Renal cortical epithelial cell (primary cell): Measurements from ENCODE around the gene IGFLR1. TPM values are rescaled to one million over a fixed set of nuclear protein-coding genes. Genes with fewer than 3 reads are reported as not detected.

ENCODE experiments used
- DNase-seq: peaks from one replicate; pipeline ENCODE4 v3.0.0-alpha.2; 2011; ENCODE audit warnings: low read depth
- total RNA-seq: library from RNA; depleted of rRNA; stranded (reverse); fragments of >200 nt; gene quantifications from 2 replicates; pipeline ENCODE4 v1.2.3, GENCODE V29; 2014

IGFLR1 gene
- total RNA-seq, result 0.52 and 1.8 TPM in 2 replicates

- DNase-seq, result no peak
Observed at GRCh38 chr19:35742121-35742724, at the start of gene IGFLR1. TSS of gene IGFLR1 (minus strand) at chr19:35742452. CDS start at chr19:35741180, 1,272 bp downstream.

GRCh38 chr19:35791814-35792279 lies 49.6 kb upstream of the IGFLR1 start:
- no peak for DNase-seq

GRCh38 chr19:35790981-35791813 lies 48.9 kb upstream of the IGFLR1 start:
- no peak for DNase-seq

GRCh38 chr19:35789978-35790944 lies 48.0 kb upstream of the IGFLR1 start:
- no peak for DNase-seq

- DNase-seq, result no peak
Observed at GRCh38 chr19:35789195-35789977, 47.1 kb upstream of the IGFLR1 start.

- DNase-seq, result no peak
Observed at GRCh38 chr19:35788205-35788960, 46.1 kb upstream of the IGFLR1 start.

- DNase-seq, result no peak
Observed at GRCh38 chr19:35787227-35787799, 45.1 kb upstream of the IGFLR1 start.

- DNase-seq, result no peak
Observed at GRCh38 chr19:35786299-35787160, 44.3 kb upstream of the IGFLR1 start.

- no peak for DNase-seq
Observed at GRCh38 chr19:35785339-35785627, 43.0 kb upstream of the IGFLR1 start.

GRCh38 chr19:35784503-35785338 lies 42.5 kb upstream of the IGFLR1 start:
- DNase-seq, result no peak

GRCh38 chr19:35783469-35784434 lies 41.5 kb upstream of the IGFLR1 start:
- no peak for DNase-seq

- no peak for DNase-seq
Observed at GRCh38 chr19:35782589-35782988, 40.3 kb upstream of the IGFLR1 start.

GRCh38 chr19:35781650-35782049 lies 39.4 kb upstream of the IGFLR1 start:
- DNase-seq, result no peak

- DNase-seq, result no peak
Observed at GRCh38 chr19:35780717-35781116, 38.5 kb upstream of the IGFLR1 start.

GRCh38 chr19:35780058-35780457 lies 37.8 kb upstream of the IGFLR1 start:
- no peak for DNase-seq

- DNase-seq, result no peak
Observed at GRCh38 chr19:35779033-35779432, 36.8 kb upstream of the IGFLR1 start.

- DNase-seq, result no peak
Observed at GRCh38 chr19:35777961-35778360, 35.7 kb upstream of the IGFLR1 start.
